Adrenal gland (tissue), 5 donors: ENCODE measurements around the gene PRSS22.

Source experiments
- POLR2A ChIP-seq, 2 donors: fragments of 450-650 bp; IDR thresholded peaks; one replicate each; pipeline ENCODE4 v1.6.1; 2017; ENCODE audit warnings: antibody characterized with exemption in 2 of 2, mild to moderate bottlenecking in 2 of 2, moderate library complexity in 1 of 2
- TF ChIP-seq, protein P1 (sequence below), 6 experiments: fragments of 450-650 bp in 4 of 6; fragments of 200-600 bp in 2 of 6; sonication (generic) in 1 of 6; IDR thresholded peaks; 1 replicate in 5 of 6; 2 replicates in 1 of 6; pipeline versions ENCODE4 v1.5.1 to v1.8.0; 2016 to 2021; ENCODE audit warnings: antibody characterized with exemption in 6 of 6, mild to moderate bottlenecking in 2 of 6, moderate library complexity in 1 of 6
- donor health status: DM: no; HTN: no; CAD: no.

DNA sequence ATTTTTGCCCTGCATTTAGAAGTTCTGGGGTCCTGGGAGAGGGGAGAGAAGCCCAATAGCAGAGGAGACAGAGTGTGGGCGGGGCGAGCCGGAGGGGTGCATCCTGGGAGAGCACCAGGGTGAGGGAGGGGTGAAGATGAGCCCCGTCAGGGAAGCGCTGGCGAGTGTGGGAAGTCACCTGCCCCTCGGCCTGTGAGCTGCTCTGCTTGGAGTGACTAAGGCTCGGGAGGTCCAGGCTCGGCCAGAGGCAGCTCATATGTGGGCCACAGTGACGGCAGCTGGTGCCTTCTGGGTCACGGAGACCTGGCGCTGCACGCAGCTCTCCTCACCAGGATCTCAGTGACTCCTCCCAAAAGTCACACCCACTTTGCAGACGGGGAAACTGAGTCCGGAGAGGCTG, 26.8 kb downstream of the PRSS22 start:
- TF ChIP-seq, protein P1, sequence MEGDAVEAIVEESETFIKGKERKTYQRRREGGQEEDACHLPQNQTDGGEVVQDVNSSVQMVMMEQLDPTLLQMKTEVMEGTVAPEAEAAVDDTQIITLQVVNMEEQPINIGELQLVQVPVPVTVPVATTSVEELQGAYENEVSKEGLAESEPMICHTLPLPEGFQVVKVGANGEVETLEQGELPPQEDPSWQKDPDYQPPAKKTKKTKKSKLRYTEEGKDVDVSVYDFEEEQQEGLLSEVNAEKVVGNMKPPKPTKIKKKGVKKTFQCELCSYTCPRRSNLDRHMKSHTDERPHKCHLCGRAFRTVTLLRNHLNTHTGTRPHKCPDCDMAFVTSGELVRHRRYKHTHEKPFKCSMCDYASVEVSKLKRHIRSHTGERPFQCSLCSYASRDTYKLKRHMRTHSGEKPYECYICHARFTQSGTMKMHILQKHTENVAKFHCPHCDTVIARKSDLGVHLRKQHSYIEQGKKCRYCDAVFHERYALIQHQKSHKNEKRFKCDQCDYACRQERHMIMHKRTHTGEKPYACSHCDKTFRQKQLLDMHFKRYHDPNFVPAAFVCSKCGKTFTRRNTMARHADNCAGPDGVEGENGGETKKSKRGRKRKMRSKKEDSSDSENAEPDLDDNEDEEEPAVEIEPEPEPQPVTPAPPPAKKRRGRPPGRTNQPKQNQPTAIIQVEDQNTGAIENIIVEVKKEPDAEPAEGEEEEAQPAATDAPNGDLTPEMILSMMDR (IDR thresholded peaks at IDR 0.05): no peak
- no peak for TF ChIP-seq POLR2A (IDR thresholded peaks at IDR 0.05)
